Activated gamma-delta T cell treated with Interleukin-2 at 50 U/mL for 16 hours (primary cell): ENCODE data around the gene ZDHHC7.
"Not testable (repeated sequence)": the region's sequence is repeated elsewhere in the genome, so short reads cannot be mapped to it uniquely, and the experiment has no call there.

Experiments
- DNase-seq: peaks from one replicate; pipeline ENCODE4 v3.0.0-alpha.2; 2020

The ZDHHC7 gene, protein sequence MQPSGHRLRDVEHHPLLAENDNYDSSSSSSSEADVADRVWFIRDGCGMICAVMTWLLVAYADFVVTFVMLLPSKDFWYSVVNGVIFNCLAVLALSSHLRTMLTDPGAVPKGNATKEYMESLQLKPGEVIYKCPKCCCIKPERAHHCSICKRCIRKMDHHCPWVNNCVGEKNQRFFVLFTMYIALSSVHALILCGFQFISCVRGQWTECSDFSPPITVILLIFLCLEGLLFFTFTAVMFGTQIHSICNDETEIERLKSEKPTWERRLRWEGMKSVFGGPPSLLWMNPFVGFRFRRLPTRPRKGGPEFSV

DNA sequence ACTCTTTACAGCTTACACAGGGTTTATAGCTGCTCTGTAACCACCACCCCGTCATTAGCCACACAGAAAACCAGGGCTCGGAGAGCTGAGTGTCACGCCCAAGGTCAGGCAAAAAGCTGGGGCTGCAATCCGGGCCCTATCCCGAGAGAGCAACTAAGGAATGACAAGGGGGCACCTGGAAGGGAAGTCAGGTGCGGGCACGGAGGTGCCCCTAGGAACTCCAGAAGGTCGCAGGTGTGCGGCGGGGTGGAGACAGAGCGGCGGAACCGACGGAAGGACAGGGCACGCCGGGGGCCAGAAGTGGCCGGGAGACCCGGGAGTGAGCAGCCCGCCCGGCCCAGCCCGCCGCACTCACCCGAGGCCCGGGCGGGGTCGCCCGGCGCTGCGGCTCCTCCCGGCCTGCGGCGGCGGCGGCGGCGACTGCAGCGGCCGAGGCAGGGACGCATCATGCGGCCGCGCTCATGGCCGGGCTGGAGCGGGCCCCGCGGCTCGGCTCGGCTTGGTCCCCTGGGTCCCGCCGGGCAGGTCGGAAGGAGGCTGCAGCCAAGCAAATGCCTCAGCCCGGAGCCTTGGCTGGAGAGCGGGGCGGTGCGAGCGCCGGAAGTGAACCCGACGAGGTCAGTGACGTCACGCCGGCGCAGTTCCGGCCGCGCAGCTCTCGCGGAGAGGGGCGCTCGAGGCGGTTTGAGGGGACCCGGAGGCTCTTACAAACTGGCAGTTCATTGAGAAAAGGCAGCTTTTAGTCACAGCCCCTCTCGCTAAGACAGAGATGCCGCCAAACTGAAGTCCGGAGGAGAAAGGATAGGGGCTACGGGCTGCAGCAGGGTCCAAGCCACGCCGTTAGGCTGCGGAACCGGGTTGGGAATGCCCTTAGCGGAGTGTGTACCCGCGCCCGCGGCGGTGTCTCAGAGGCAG, at the start of gene ZDHHC7:
ZDHHC7 (minus strand) TSS at position 605 of the 915 bp plus-strand sequence. CDS start 20,917 bp downstream, outside the sequence.
- peak; percentile 83 for DNase-seq

DNA sequence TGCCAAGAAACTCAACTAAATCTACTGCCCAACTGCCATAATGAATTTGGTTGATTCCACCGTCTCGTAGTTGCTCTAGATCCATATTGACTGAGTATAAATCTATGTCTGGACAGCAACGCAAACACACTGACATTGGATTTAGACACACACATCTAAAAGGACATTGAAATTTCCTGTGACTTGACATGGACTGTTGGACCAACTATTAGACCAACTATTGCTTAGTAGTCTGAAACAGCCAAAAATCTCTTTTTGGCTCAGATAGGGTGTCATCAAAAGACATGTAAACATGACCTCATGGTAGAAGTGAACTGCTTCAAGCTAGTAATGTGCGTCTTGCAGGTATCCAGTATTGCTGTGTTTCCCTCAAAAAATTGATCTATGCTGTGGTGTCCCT, 47.6 kb upstream of the ZDHHC7 start:
- no peak for DNase-seq

DNA sequence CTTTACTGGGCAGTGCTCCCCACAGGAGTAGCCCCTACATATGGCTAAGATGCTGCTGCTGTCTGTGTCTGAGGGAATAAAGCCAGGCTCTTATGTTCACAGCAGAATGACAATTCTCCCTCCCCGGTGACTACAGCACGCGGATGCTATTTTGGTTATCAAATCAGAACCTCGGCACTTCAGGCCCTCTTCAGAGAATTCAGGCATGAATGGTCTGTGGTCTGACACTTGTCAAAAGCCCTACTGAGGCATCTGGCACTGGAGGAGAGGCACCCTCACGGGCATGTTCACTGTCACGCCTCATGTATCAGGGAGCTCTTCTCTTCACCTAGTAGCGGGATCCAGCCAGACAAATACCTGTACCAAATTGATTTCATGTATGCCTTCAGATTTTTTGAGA, 46.6 kb upstream of the ZDHHC7 start:
- no peak for DNase-seq

- no peak for DNase-seq
Measured at GRCh38 chr16:85057212-85057889, 46.0 kb upstream of the ZDHHC7 start.

GRCh38 chr16:85056211-85056748, 44.9 kb upstream of the ZDHHC7 start:
- peak; percentile 6 for DNase-seq

GRCh38 chr16:85055493-85056210, 44.3 kb upstream of the ZDHHC7 start:
- peak; percentile 78 for DNase-seq

DNA sequence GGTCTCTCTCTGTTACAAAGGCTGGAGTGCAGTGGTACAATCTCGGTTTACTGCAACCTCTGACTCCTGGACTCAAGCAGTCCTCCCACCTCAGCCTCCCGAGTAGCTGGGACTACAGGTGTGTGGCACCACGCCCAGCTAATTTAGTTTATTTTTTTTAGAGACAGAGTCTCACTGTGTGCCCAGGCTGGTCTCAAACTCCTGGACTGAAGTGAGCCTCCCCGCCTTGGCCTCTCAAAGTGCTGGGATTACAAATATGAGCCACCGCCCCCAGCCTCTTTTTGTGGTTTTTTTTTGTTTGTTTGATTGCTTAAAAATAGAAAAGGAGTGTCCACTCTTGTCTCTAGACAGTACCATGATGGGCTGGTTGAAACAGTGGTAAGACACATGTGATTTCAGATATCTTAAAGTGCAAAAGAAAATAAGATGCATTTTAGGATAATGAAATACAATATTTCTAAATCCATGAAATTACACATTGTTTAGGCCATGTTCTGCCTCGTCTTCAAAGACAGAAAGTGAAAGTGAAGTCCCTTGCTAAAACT, 43.7 kb upstream of the ZDHHC7 start:
- DNase-seq, result no peak

DNA sequence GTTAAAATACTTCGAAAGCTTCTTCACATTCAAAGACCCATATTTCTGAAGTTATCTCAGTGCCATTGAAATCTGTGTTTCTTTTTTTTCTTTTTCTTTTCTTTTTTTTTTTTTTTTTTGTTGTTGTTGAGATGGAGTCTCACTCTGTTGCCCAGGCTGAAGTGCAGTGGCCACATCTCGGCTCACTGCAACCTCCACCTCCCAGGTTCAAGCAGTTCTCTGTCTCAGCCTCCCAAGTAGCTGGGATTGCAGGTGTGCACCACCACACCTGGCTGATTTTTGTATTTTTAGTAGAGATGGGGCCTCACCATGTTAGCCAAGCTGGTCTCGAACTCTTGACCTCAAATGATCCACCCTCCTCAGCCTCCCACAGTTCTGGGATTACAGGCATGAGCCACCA, 43.0 kb upstream of the ZDHHC7 start:
- DNase-seq, result not testable (repeated sequence)

DNA sequence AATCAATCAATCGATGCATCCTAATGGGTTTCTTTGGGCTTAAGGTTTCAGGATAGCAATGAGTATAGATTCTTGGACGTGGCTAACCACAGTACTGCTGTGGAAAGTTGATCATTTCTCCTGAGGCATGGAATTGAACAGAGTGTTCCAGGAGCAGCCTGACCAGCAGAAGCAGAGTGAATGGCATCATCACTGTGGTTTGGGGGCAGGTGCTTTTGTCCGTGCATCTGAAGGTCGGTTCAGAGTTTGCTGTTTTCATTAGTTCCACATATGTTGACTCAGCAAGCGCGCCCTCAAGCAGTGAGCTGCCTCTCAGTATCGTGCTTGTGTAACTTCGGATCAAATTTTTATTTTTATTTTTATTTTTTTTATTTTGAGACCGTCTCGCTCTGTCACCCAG, 41.2 kb upstream of the ZDHHC7 start:
- no peak for DNase-seq

DNA sequence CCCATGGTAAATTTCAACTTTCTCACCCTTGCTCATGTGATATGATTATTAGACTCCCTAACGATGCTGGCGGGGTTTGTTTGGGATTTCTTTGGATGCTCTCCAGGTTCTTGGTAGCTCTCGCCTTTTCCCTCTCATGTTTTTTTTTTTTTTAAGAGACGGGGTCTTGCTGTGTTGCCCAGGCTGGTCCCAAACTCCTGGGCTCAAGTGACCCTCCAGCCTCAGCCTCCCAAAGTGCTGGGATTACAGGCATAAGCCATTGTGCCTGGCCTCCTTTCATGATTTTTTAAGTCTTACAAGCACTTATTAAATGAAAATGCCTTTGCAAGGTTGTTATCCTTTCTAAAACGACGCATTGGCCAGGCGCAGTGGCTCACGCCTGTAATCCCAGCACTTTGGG, 40.3 kb upstream of the ZDHHC7 start:
- DNase-seq, result no peak

GRCh38 chr16:85051067-85051581, 39.8 kb upstream of the ZDHHC7 start:
- DNase-seq, result no peak

- no peak for DNase-seq
Measured at GRCh38 chr16:85049706-85050305, 38.5 kb upstream of the ZDHHC7 start.

GRCh38 chr16:85048921-85049562, 37.7 kb upstream of the ZDHHC7 start:
- DNase-seq, result no peak

DNA sequence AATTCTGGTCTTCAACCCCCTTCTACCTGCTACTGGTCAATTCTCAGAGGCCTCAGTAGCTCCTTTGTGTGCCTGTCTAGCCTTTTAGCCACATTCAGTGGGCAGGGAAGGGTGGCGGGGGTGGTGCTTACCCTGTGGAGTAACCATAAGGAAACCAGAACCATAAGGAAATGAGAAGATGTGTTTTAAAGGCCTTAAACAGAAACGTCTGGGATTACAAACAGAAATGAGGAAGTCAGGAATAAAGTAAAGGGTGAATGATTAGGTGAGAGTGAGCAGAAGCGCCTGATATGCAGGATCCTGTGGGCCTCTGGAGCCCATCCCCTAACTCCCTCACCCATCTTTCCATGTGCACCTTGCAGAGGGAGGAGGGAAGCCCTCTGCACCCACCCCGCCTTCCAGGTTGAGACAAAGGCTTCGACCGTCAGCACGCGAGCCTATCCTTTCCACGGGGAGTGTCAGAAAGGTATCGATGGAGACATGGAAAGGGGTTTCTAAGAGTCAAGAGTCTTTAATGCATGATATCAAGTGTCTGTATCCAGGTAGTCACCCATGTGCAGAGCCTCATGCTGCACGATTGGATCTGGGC, 36.6 kb upstream of the ZDHHC7 start:
- DNase-seq, result no peak

GRCh38 chr16:85046931-85047866, 35.9 kb upstream of the ZDHHC7 start:
- DNase-seq, result no peak

GRCh38 chr16:85046472-85046916, 35.2 kb upstream of the ZDHHC7 start:
- DNase-seq, result no peak

- DNase-seq, result no peak
Measured at GRCh38 chr16:85045641-85046471, 34.5 kb upstream of the ZDHHC7 start.

- no peak for DNase-seq
Measured at GRCh38 chr16:85045077-85045476, 33.7 kb upstream of the ZDHHC7 start.
